H1 (cell line): ENCODE measurements around the gene TRPV4. TPM values are rescaled to one million over a fixed set of nuclear protein-coding genes. Genes with fewer than 3 reads are reported as not detected.

ENCODE experiments used
- CTCF ChIA-PET: fragments of 300-600 bp; sonication (Branson Sonifier 250); formaldehyde crosslinking; loops from one replicate; lab custom pipeline; 2021; ENCODE audit not compliant: partially characterized antibody; lab: Charles Lee
- POLR2A ChIA-PET: fragments of 300-600 bp; sonication (Branson Sonifier 250); formaldehyde crosslinking; loops from one replicate; lab custom pipeline; 2021; ENCODE audit warnings: inconsistent platforms; ENCODE audit not compliant: partially characterized antibody; lab: Charles Lee
- DNase-seq, 2 experiments: peaks; one replicate each; pipeline versions ENCODE4 v3.0.0 to v3.0.0-alpha.2; 2010 to 2022; ENCODE audit warnings: low spot score in 2 of 2, low read depth in 1 of 2, mixed read lengths in 1 of 2
- FAIRE-seq: peaks from 2 replicates; lab custom pipeline; 2011; peaks lifted over from hg19 to GRCh38; lab: Jason Lieb, UNC
- H2AFZ ChIP-seq: 2 replicates; pipeline ENCODE4 v1.8.1; 2012; ENCODE audit warnings: low read length, inconsistent platforms
- H2AK5ac ChIP-seq: 2 replicates; pipeline ENCODE4 v1.6.1; 2013; ENCODE audit warnings: low read depth, low read length
- H2BK120ac ChIP-seq: replicated peaks from 2 replicates; pipeline ENCODE3; 2013; ENCODE audit warnings: low read depth, low read length, inconsistent platforms
- H2BK12ac ChIP-seq: 2 replicates; pipeline ENCODE4 v1.6.1; 2013; ENCODE audit warnings: low read depth, low read length
- H2BK15ac ChIP-seq: 2 replicates; pipeline ENCODE4 v1.6.1; 2013; ENCODE audit warnings: low read length
- H2BK20ac ChIP-seq: 2 replicates; pipeline ENCODE4 v1.6.1; 2013; ENCODE audit warnings: low read length
- H2BK5ac ChIP-seq: 2 replicates; pipeline ENCODE4 v1.6.1; 2013; ENCODE audit warnings: low read depth, low read length
- H3K14ac ChIP-seq: 2 replicates; pipeline ENCODE4 v1.6.1; 2013; ENCODE audit warnings: inconsistent platforms; ENCODE audit not compliant: insufficient read length
- H3K18ac ChIP-seq: 2 replicates; pipeline ENCODE4 v1.6.1; 2013; ENCODE audit warnings: low read length; ENCODE audit errors: extremely low read depth
- H3K23ac ChIP-seq: 2 replicates; pipeline ENCODE4 v1.6.1; 2013; ENCODE audit warnings: inconsistent platforms; ENCODE audit not compliant: insufficient read length
- H3K23me2 ChIP-seq: 2 replicates; pipeline ENCODE4 v1.6.1; 2013; ENCODE audit warnings: low read depth, low read length
- H3K27ac ChIP-seq: 2 replicates; pipeline ENCODE4 v1.6.1; 2011; ENCODE audit warnings: low read depth, low read length, inconsistent platforms
- H3K27me3 ChIP-seq, 4 experiments: replicated peaks in 1 of 4; 1 replicate in 1 of 4; 2 replicates in 3 of 4; pipeline versions ENCODE4 v1.6.1 to v1.8.1; 2011 to 2013; ENCODE audit warnings: low read length in 3 of 4, mild to moderate bottlenecking in 3 of 4, inconsistent platforms in 2 of 4, mixed read lengths in 2 of 4, moderate library complexity in 1 of 4; ENCODE audit not compliant: control insufficient read depth in 3 of 4, insufficient read depth in 3 of 4; ENCODE audit errors: extremely low read depth in 1 of 4
- H3K36me3 ChIP-seq, 4 experiments: 2 replicates each; pipeline versions ENCODE4 v1.6.1 to v1.8.1; 2011 to 2013; ENCODE audit warnings: mild to moderate bottlenecking in 4 of 4, low read length in 3 of 4, moderate library complexity in 2 of 4, control low read depth in 1 of 4, inconsistent platforms in 1 of 4; ENCODE audit not compliant: insufficient read depth in 4 of 4, control insufficient read depth in 2 of 4
- H3K4ac ChIP-seq: replicated peaks from 2 replicates; pipeline ENCODE3; 2013; ENCODE audit warnings: low read length, low read depth, mixed read lengths, inconsistent platforms; ENCODE audit not compliant: insufficient read length
- H3K4me1 ChIP-seq, 4 experiments: replicated peaks in 1 of 4; 1 replicate in 1 of 4; 2 replicates in 3 of 4; pipeline versions ENCODE4 v1.6.1 to v1.8.1; 2011 to 2013; ENCODE audit warnings: low read length in 3 of 4, inconsistent platforms in 2 of 4, mixed read lengths in 1 of 4; ENCODE audit not compliant: insufficient read depth in 4 of 4, control insufficient read depth in 3 of 4
- H3K4me2 ChIP-seq, 2 experiments: 2 replicates each; pipeline versions ENCODE4 v1.6.1 to v1.8.1; 2011 to 2013; ENCODE audit warnings: low read depth in 2 of 2, low read length in 2 of 2, control low read depth in 1 of 2, inconsistent platforms in 1 of 2, mild to moderate bottlenecking in 1 of 2; ENCODE audit not compliant: insufficient read depth in 1 of 2
- H3K4me3 ChIP-seq, 4 experiments: fragments of 200-600, 300-600 bp in 1 of 4; sonication (generic), shearing (Covaris generic), sonication (Bioruptor Twin) in 1 of 4; 2 replicates each; pipeline versions ENCODE4 v1.5.1 to v1.8.1; 2011 to 2016; ENCODE audit warnings: low read length in 4 of 4, low read depth in 3 of 4, control low read depth in 2 of 4, inconsistent platforms in 2 of 4, mild to moderate bottlenecking in 2 of 4, mixed read lengths in 1 of 4, moderate library complexity in 1 of 4; ENCODE audit not compliant: insufficient read depth in 2 of 4; ENCODE audit errors: extremely low read depth in 1 of 4
- H3K56ac ChIP-seq: replicated peaks from 2 replicates; pipeline ENCODE3; 2013; ENCODE audit warnings: low read depth, mild to moderate bottlenecking, mixed read lengths, low read length, inconsistent platforms; ENCODE audit not compliant: insufficient read length
- H3K79me1 ChIP-seq: 2 replicates; pipeline ENCODE4 v1.6.1; 2013; ENCODE audit warnings: low read depth, low read length, control low read depth
- H3K79me2 ChIP-seq, 2 experiments: 2 replicates each; pipeline versions ENCODE4 v1.6.1 to v1.8.1; 2012 to 2013; ENCODE audit warnings: low read length in 2 of 2, mild to moderate bottlenecking in 2 of 2, inconsistent platforms in 1 of 2; ENCODE audit not compliant: insufficient read depth in 2 of 2, control insufficient read depth in 1 of 2
- H3K9ac ChIP-seq, 4 experiments: replicated peaks in 1 of 4; 1 replicate in 1 of 4; 2 replicates in 3 of 4; pipeline versions ENCODE4 v1.6.1 to v1.8.1; 2011 to 2013; ENCODE audit warnings: low read depth in 3 of 4, low read length in 3 of 4, control low read depth in 2 of 4, mild to moderate bottlenecking in 2 of 4, moderate library complexity in 2 of 4, inconsistent platforms in 1 of 4; ENCODE audit errors: extremely low read depth in 1 of 4
- H3K9me3 ChIP-seq, 2 experiments: 2 replicates each; pipeline versions ENCODE4 v1.6.1 to v1.8.1; 2012 to 2013; ENCODE audit warnings: mild to moderate bottlenecking in 2 of 2, moderate library complexity in 2 of 2, control low read depth in 1 of 2, inconsistent platforms in 1 of 2, low read depth in 1 of 2, low read length in 1 of 2, mixed read lengths in 1 of 2; ENCODE audit not compliant: insufficient read depth in 2 of 2
- H4K20me1 ChIP-seq, 2 experiments: replicated peaks in 1 of 2; 2 replicates each; pipeline versions ENCODE3 to v1.8.1; 2011 to 2013; ENCODE audit warnings: inconsistent platforms in 2 of 2, low read length in 2 of 2, mild to moderate bottlenecking in 1 of 2; ENCODE audit not compliant: insufficient read depth in 2 of 2, control insufficient read depth in 1 of 2
- H4K5ac ChIP-seq: 2 replicates; pipeline ENCODE4 v1.6.1; 2013; ENCODE audit warnings: low read length, low read depth, mixed read lengths, inconsistent platforms; ENCODE audit not compliant: insufficient read length
- H4K8ac ChIP-seq: 2 replicates; pipeline ENCODE4 v1.8.0; 2013; ENCODE audit warnings: mild to moderate bottlenecking, moderate library complexity, low read length, inconsistent platforms; ENCODE audit not compliant: insufficient read depth; ENCODE audit errors: extremely low read depth
- H4K91ac ChIP-seq: replicated peaks from 2 replicates; pipeline ENCODE3; 2013; ENCODE audit warnings: low read length, mixed read lengths, inconsistent platforms; ENCODE audit not compliant: insufficient read length
- BACH1 ChIP-seq: IDR thresholded peaks from 2 replicates; pipeline ENCODE4 v1.6.1; 2012; ENCODE audit warnings: low read length, improper control_type of control experiment
- KDM5A ChIP-seq: fragments of 200-600 bp; IDR thresholded peaks from 2 replicates; pipeline ENCODE4 v1.7.1; 2012; ENCODE audit warnings: mild to moderate bottlenecking, low read length, inconsistent platforms, mixed read lengths
- NANOG ChIP-seq: IDR thresholded peaks from 2 replicates; pipeline ENCODE4 v1.6.1; 2011; ENCODE audit warnings: low read length, low read depth, mild to moderate bottlenecking, inconsistent platforms; ENCODE audit not compliant: insufficient read depth, poor library complexity, severe bottlenecking
- PHF8 ChIP-seq: fragments of 200-600 bp; sonication (generic); conservative IDR thresholded peaks from 2 replicates; pipeline ENCODE4 v1.7.1; 2012; ENCODE audit warnings: low read depth, mild to moderate bottlenecking, inconsistent platforms, low read length, moderate library complexity
- RAD21 ChIP-seq, 2 experiments: IDR thresholded peaks in 1 of 2; conservative IDR thresholded peaks in 1 of 2; 2 replicates each; pipeline ENCODE4 v1.6.1; 2011; ENCODE audit warnings: low read depth in 2 of 2, low read length in 2 of 2, improper control_type of control experiment in 1 of 2, inconsistent platforms in 1 of 2, mild to moderate bottlenecking in 1 of 2, moderate library complexity in 1 of 2
- TEAD4 ChIP-seq: IDR thresholded peaks from 2 replicates; pipeline ENCODE4 v1.6.1; 2012; ENCODE audit warnings: low read depth, low read length, inconsistent platforms, mixed read lengths
- WGBS, 2 experiments: shearing (Covaris generic) in 1 of 2; methylation state at CpG; one replicate each; pipeline versions ENCODE4 v1.1.6 to v1.1.7; 2013 to 2015; ENCODE audit warnings: low lambda C conversion rate in 2 of 2, mixed read lengths in 2 of 2, inconsistent platforms in 1 of 2, low coverage in 1 of 2, missing lambda C conversion rate in 1 of 2; ENCODE audit not compliant: insufficient replicate concordance in 2 of 2, insufficient coverage in 1 of 2, insufficient read length in 1 of 2; ENCODE audit errors: extremely low coverage in 1 of 2, missing lambda C conversion rate in 1 of 2; 5-methylcytosine and 5-hydroxymethylcytosine counted together
- polyA plus RNA-seq, 7 experiments: library from polyadenylated mRNA; depleted of rRNA in 3 of 7; stranded (reverse) in 5 of 7; unstranded in 2 of 7; fragments of >200 nt in 5 of 7; fragments of 200-250 nt in 2 of 7; gene quantifications; 1 replicate in 5 of 7; 2 replicates in 1 of 7; 4 replicates in 1 of 7; pipeline versions ENCODE4 v1.2.1 to v1.2.3, GENCODE V29; 2011 to 2013; ENCODE audit warnings: missing spikeins in 2 of 7, mixed read lengths in 2 of 7
- total RNA-seq: library from RNA; stranded (reverse); fragmentation: NEBNext Ultra II Directional; extraction: Animal tissue kit (Norgen Biotek cat#: 25700); gene quantifications from 2 replicates; pipeline ENCODE4 v1.2.1, GENCODE V29; 2021

The TRPV4 gene
- total and polyA plus RNA-seq, 2 of the 8 experiments (the other 6 are each of a cell fraction or from before 2014, with no cell fraction given) = 2.1 to 6.2 TPM

- H2BK15ac ChIP-seq = no peak overlapping the region
- no peaks in the 10 kb centered on the region for H3K79me2 ChIP-seq
- no peak overlapping the region for H3K27ac ChIP-seq
- peaks cover 0 to 4% of the 10 kb centered on the region in 2 experiments for H4K20me1 ChIP-seq
- H4K8ac ChIP-seq = no peak overlapping the region; the same call in 1 of the 2 replicates
- no peak overlapping the region for H2AK5ac ChIP-seq
- no peak overlapping the region for H3K4me2 ChIP-seq
- H4K91ac ChIP-seq = no peak overlapping the region
- no peak overlapping the region for H2BK5ac ChIP-seq
- H3K23me2 ChIP-seq = 0 out of 2 replicates have a peak, but pooled peaks cover 1% of the 10 kb centered on the region
- no peaks in the 10 kb centered on the region; the same call in 1 of the 2 replicates for H3K79me1 ChIP-seq
- TF ChIP-seq PHF8 (no peak), KDM5A (no peak), TEAD4 (no peak), RAD21 (IDR thresholded peaks at IDR 0.05 in 1 of 2, conservative IDR thresholded peaks at IDR 0.05 in 1 of 2; ENCODE audit: low read depth in 2 of 2, low read length in 2 of 2) (no peak), NANOG (no peak), BACH1 (no peak)
- H3K18ac ChIP-seq = no peak overlapping the region
- POLR2A ChIA-PET = interaction anchor here (1.2 kb wide), 1 partner anchor 77 kb away, joined by 4 read pairs; no protein-coding TSS in a partner anchor
- CTCF ChIA-PET = interaction anchor here (6.1 kb wide), 1 partner anchor 42 kb away, joined by 183 read pairs; no protein-coding TSS in a partner anchor
- H3K56ac ChIP-seq = no peak overlapping the region
- H3K23ac ChIP-seq = no peak overlapping the region
- no peak overlapping the region for H2BK120ac ChIP-seq
- H3K27me3 ChIP-seq = no peaks in the 10 kb centered on the region
- H2AFZ ChIP-seq = no peak overlapping the region
- H3K36me3 ChIP-seq = no peaks in the 10 kb centered on the region
- WGBS, 2 experiments = 92% methylated on average over 13 of the region's 15 CpGs; no CpG with 5 or more reads in 1 of the 2 experiments
- no peak overlapping the region for H4K5ac ChIP-seq
- H3K4me1 ChIP-seq = no peaks in the 10 kb centered on the region
- H2BK12ac ChIP-seq = no peak overlapping the region
- H3K9me3 ChIP-seq = no peaks in the 10 kb centered on the region
- H3K4ac ChIP-seq = no peak overlapping the region
- no peak overlapping the region for H3K14ac ChIP-seq
- FAIRE-seq (no peak), DNase-seq (no peak)
- H3K9ac ChIP-seq = no peak overlapping the region
- no peak overlapping the region for H2BK20ac ChIP-seq
- no peak overlapping the region for H3K4me3 ChIP-seq
Measured at GRCh38 chr12:109802828-109803227, 30.4 kb downstream of the TRPV4 start.
